Dendritic cell treated with granulocyte-macrophage colony-stimulating factor and Interleukin-4, amounts not matched to agents 40 ng/mL and 50 ng/mL, for 4 days (primary cell): ENCODE measurements around the gene ZNF813.
"Not testable (repeated sequence)": the region's sequence is repeated elsewhere in the genome, so short reads cannot be mapped to it uniquely, and the experiment has no call there.

Source experiments
- H3K27ac Mint-ChIP-seq: one replicate; pipeline ENCODE4 v1.8.0; 2022; ENCODE audit warnings: mild to moderate bottlenecking, mixed read lengths
- H3K27me3 Mint-ChIP-seq: one replicate; pipeline ENCODE4 v1.8.0; 2022; ENCODE audit warnings: mild to moderate bottlenecking, mixed read lengths
- H3K36me3 Mint-ChIP-seq: one replicate; pipeline ENCODE4 v1.8.0; 2022; ENCODE audit warnings: low read depth, mixed read lengths
- H3K4me1 Mint-ChIP-seq: one replicate; pipeline ENCODE4 v1.8.0; 2022; ENCODE audit warnings: low read depth, mixed read lengths
- H3K4me3 Mint-ChIP-seq: one replicate; pipeline ENCODE4 v1.8.0; 2022; ENCODE audit warnings: mild to moderate bottlenecking, moderate library complexity, mixed read lengths
- H3K9me3 Mint-ChIP-seq: one replicate; pipeline ENCODE4 v1.8.0; 2022; ENCODE audit warnings: mixed read lengths
- intact Hi-C: fragments of 100-400 bp; cut with micrococcal nuclease; formaldehyde crosslinking; loops from one replicate; pipeline ENCODE4 v1.15.0; 2022

The ZNF813 gene

DNA sequence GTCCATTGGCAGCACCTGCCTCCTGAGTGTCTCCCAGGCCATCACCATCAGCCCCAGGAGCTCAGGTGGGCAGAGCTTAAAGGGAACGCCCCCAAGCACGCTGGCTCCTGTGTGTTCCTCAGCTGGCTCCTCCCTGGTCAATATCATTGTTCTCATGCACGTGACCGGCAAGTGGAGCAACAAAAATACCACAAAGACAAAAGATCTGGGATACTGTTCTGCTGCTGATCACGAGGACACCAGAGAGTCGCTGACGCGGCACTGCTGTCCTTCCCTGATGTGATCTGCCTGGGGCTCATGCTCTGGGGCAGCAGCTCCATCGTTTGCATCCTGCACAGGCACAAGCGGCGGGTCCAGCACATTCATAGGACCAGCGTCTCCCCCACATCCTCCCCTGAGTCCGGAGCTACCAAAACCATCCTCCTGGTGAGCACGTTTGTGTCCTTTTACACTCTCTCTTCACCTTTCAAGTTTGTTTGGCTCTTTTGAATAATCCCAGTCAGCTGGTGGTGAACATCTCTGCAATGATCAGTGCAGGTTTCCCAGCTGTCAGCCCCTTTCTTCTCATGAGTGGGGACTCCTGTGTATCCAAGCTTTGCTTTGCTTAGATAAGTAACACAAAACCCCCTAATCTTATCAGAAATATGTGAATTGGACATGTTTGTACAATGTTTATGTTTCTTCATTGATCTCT, 36.3 kb downstream of the ZNF813 start:
- peaks cover 31% of the 10 kb centered on the region for H3K9me3 Mint-ChIP-seq
- not testable (repeated sequence) for H3K36me3 Mint-ChIP-seq, H3K27me3 Mint-ChIP-seq, H3K4me3 Mint-ChIP-seq, H3K4me1 Mint-ChIP-seq, H3K27ac Mint-ChIP-seq
- intact Hi-C loops: loop anchor here (10.0 kb wide), 1 partner anchor 241 kb away; no protein-coding TSS in a partner anchor

DNA sequence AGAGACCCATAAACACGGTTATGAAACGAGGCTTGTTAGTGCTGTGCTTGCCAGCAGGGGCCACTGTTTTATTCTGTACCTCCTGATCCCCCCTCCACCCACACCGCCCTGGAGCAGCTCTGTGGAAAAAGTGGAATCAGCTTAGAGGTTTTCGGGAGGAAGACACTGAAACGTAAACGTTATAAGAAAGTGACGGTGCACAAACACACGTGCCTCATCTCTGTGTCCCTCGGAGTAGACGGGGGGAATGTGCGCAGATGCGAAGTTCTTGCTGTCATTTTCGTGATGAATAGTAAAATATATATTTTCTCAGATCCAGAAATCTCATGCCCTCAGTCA, 36.8 kb downstream of the ZNF813 start:
- H3K27ac Mint-ChIP-seq, H3K4me1 Mint-ChIP-seq, H3K27me3 Mint-ChIP-seq, H3K36me3 Mint-ChIP-seq, H3K4me3 Mint-ChIP-seq: not testable (repeated sequence)
- intact Hi-C loops: loop anchor here (10.0 kb wide), 1 partner anchor 240 kb away; no protein-coding TSS in a partner anchor
- peaks cover 27% of the 10 kb centered on the region for H3K9me3 Mint-ChIP-seq

DNA sequence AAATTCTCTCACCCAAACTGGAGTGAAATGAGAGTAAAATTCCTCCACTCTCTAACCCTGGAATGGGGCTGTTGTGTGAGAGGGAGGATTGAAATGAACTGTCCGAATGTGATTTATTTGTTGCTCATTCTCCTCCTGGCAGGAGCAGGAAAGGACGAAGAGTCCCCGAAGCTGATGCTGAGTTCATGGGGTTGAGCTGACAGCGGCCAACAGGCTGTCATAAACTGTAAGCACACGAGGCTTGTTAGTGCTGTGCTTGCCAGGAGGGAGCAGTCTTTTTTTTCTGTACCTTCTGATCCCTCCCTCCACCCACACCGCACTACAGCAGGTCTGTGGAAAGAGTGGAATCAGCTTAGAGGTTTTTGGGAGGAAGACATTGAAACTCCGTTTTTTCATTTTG, 37.4 kb downstream of the ZNF813 start:
- Mint-ChIP-seq H3K27ac (no peak overlapping the region), H3K4me3 (no peak overlapping the region), H3K9me3 (peaks cover 23% of the 10 kb centered on the region), H3K4me1 (no peaks in the 10 kb centered on the region), H3K27me3 (peaks cover 4% of the 10 kb centered on the region), H3K36me3 (no peaks in the 10 kb centered on the region)
- intact Hi-C loops: loop anchor here (10.0 kb wide), 1 partner anchor 240 kb away; no protein-coding TSS in a partner anchor

DNA sequence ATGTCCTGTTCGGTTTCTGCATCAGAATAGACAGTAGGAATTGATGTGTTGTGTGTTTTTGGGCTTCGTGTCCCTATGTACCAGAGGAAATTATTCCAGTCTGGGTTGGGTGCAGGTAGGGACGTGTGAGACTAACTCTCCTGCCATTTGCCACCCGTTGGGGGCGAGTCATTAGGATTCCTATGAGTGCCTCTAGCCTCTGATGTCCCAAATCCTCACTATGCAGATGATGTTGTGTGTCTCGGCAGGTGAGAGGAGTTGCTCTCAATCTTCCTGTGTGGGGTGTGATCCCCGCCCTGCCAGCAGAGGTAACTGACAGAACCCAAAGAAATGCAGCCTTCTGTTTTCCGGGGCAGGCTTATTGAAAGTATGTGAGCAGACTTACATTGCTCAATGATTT, 39.2 kb downstream of the ZNF813 start:
- Mint-ChIP-seq H3K36me3 (no peaks in the 10 kb centered on the region), H3K4me3 (no peak overlapping the region), H3K27ac (no peak overlapping the region), H3K27me3 (peaks cover 4% of the 10 kb centered on the region), H3K4me1 (no peaks in the 10 kb centered on the region), H3K9me3 (peaks cover 15% of the 10 kb centered on the region)
- intact Hi-C loops: loop anchor here (10.0 kb wide), 1 partner anchor 238 kb away; no protein-coding TSS in a partner anchor

DNA sequence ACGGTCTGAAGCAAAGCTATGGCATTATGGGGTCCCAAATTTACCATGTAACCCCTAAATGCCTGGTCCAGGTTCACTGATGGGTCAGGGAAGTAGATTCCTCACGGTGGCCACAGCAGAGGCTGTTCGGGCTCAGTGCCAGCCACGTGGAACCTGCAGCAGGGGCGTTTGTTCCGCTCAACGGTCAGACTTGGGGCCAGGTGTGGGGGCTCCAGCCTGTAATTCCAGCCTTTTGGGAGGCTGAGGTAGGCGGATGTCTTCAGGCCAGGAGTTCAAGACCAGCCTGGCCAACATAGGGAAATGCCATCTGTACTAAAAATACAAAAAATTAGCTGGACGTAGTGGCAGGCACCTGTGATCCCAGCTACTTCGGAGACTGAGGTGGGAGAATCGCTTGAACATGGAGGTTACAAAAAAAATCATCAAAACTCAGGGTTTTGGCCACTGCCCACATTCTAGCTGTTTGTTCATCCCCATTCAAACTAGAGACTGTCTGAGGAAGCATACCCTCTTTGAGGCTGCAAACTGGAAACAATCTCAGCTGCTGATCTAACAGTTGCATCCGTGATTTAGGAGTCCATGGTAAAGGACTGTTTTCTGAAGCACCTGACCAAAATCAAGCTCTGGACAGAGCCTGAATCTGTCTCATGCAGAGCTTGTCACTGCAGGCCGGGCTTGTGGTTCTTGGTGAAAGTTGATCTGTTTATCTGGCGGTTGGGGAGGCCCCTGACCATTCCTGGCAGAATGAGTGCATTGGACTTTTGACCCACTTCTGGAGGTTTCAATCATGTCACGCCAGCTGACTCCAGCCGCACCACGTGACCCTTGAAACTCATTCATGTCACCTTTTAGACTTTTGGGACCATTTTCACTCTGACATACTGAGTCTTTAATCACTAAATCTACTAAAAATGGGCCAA, 40.2 kb downstream of the ZNF813 start:
- intact Hi-C loops: loop anchor here (10.0 kb wide), 1 partner anchor 237 kb away; no protein-coding TSS in a partner anchor
- H3K4me1 Mint-ChIP-seq: no peaks in the 10 kb centered on the region
- no peak overlapping the region for H3K4me3 Mint-ChIP-seq
- no peak overlapping the region for H3K27ac Mint-ChIP-seq
- H3K27me3 Mint-ChIP-seq: peaks cover 6% of the 10 kb centered on the region
- peaks cover 12% of the 10 kb centered on the region for H3K9me3 Mint-ChIP-seq
- no peaks in the 10 kb centered on the region for H3K36me3 Mint-ChIP-seq

DNA sequence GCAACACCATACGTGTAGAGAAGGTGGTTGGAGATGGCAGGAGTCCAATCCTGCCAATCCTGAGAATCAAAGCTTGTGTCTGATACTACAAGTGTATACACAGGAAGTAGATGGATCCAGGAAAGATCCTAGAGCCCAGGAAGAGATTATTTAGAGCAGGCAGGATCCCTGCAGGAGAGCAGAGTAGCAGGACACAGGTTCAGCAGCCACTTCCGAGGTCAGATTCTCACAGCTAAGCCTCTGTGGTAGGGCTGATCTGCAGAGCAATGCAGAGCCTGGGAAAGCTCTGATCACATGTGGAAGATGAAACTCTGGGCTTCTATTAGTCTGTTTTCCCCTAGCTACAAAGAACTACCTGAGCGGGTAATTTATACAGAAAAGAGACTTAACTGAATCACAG, 41.9 kb downstream of the ZNF813 start:
- Mint-ChIP-seq H3K36me3 (no peaks in the 10 kb centered on the region), H3K9me3 (peaks cover 12% of the 10 kb centered on the region), H3K27me3 (peaks cover 6% of the 10 kb centered on the region), H3K4me1 (no peaks in the 10 kb centered on the region), H3K27ac (no peak overlapping the region), H3K4me3 (no peak overlapping the region)
- intact Hi-C loops: loop anchor here (10.0 kb wide), 1 partner anchor 235 kb away; no protein-coding TSS in a partner anchor

DNA sequence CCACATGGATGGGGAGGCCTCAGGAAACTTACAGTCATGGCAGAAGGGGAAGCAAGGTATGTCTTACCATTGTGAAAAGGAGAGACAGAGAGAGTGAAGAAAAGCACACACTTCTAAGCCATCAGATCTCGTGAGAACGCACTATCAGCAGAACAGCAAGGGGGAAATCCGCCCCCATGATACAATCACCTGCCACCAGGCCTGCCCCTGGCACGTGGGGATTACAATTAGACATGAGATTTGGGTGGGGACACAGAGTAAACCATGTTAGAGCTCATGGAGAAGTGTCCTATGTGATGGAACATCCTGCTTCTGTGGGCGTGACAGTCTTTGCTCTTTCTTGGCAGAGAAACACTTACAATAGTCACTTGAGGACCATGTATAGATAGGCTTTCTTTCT, 42.3 kb downstream of the ZNF813 start:
- Mint-ChIP-seq H3K9me3 (peaks cover 12% of the 10 kb centered on the region), H3K27me3 (peaks cover 6% of the 10 kb centered on the region), H3K27ac (no peak overlapping the region), H3K36me3 (no peaks in the 10 kb centered on the region), H3K4me1 (no peaks in the 10 kb centered on the region), H3K4me3 (no peak overlapping the region)
- intact Hi-C loops: loop anchor here (10.0 kb wide), 1 partner anchor 235 kb away; no protein-coding TSS in a partner anchor

DNA sequence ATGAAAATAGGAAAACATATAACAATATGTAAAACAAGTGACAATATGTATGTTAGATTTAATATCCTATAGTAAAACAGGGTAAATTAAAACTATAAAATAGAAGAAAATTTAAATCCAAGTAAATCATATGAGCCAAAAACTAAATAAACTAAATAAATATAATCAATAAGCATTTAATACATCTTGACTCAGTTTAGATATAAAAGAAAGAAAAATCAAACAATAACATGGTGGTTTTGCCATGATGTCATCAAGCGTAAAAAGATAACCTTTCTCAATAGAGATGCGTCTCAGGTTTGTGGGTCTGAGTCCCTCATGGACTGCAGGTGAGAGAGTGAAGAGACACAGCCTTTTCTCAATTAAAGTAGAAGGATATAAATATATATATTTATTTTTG, 43.8 kb downstream of the ZNF813 start:
- Mint-ChIP-seq H3K4me1 (no peaks in the 10 kb centered on the region), H3K9me3 (peaks cover 7% of the 10 kb centered on the region), H3K27me3 (peaks cover 5% of the 10 kb centered on the region), H3K36me3 (no peaks in the 10 kb centered on the region), H3K27ac (no peak overlapping the region), H3K4me3 (no peak overlapping the region)
- intact Hi-C loops: no loop called here

DNA sequence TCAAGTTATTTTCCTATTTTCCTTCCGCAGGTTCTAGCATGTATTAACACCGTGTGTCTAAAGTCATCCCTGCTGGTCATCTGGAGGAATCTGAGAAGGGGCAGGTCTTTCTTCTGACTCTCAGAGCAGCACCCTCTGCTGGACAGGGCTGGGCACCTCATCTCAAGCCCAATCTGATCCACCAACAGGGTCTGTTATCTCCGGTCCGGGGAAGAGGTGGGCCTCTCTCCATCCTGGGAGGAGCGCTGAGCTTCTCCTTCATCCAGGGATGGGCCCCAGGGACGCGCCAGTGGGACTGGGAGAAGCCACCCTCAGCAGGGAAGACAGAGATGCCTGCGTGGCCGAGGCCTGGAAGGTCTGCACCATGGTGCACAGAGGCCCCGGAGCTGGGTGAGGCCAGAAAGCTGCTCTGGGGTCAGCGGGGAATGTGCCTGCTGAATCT, 44.4 kb downstream of the ZNF813 start:
- no peak overlapping the region for H3K27ac Mint-ChIP-seq
- peaks cover 2% of the 10 kb centered on the region for H3K27me3 Mint-ChIP-seq
- no peaks in the 10 kb centered on the region for H3K4me1 Mint-ChIP-seq
- no peak overlapping the region for H3K4me3 Mint-ChIP-seq
- peaks cover 1% of the 10 kb centered on the region for H3K9me3 Mint-ChIP-seq
- intact Hi-C loops: no loop called here
- H3K36me3 Mint-ChIP-seq: no peaks in the 10 kb centered on the region

DNA sequence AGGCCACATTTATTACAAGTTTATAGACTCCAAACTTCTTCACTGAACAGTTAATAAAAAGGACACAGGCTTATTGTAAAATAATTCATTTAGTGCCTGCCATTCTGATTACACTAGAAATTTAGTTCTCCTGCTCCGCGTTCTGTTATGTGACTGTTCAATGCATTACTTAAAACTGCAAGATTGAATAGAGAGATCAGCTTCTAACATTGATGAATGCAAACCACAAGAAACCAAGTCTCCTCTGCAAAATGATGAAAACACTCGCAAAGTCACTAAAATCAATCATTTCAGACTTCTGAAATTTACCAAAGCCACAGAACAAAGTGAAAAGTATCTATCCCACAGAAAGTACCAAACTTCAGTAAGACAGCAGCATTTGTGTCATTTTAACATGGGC, 47.5 kb downstream of the ZNF813 start:
- not testable (repeated sequence) for H3K36me3 Mint-ChIP-seq, H3K4me1 Mint-ChIP-seq, H3K27ac Mint-ChIP-seq, H3K4me3 Mint-ChIP-seq, H3K27me3 Mint-ChIP-seq
- peaks cover 29% of the 10 kb centered on the region for H3K9me3 Mint-ChIP-seq
- intact Hi-C loops: loop anchor here (5.0 kb wide), 1 partner anchor 318 kb away; no protein-coding TSS in a partner anchor

DNA sequence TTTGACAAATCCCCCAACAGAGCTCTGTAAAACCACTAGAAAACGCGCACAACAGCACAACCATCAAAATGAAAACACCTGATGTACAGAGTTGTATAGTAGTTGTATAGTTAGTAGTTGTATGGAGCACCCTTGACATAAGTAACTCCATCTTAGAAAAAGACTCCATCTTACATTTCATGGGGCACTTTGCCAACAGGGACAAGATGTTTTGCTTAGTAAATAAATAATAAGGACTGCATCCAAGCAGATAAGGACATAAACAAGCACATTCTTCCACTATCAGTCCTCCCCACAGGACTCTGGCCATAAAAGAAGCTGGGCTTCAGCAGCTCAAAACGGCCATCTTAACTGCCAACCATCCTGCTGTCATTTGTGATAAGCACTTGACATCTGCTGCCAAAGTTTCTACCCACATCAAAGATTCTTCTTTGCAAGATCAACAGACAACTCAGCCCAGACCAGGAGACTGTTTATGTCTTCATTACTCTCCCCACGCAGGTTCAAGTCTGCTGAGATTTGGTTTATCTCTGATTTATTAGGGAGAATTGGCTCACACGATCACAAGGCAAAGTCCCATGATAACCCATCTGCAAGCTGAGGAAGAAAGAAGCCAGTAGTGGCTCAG, 49.7 kb downstream of the ZNF813 start:
- H3K27me3 Mint-ChIP-seq: no peaks in the 10 kb centered on the region
- no peak overlapping the region for H3K27ac Mint-ChIP-seq
- no peak overlapping the region for H3K4me3 Mint-ChIP-seq
- intact Hi-C loops: loop anchor here (5.0 kb wide), 1 partner anchor 320 kb away; no protein-coding TSS in a partner anchor
- peaks cover 12% of the 10 kb centered on the region for H3K4me1 Mint-ChIP-seq
- H3K9me3 Mint-ChIP-seq: peaks cover 45% of the 10 kb centered on the region
- H3K36me3 Mint-ChIP-seq: peaks cover 28% of the 10 kb centered on the region

DNA sequence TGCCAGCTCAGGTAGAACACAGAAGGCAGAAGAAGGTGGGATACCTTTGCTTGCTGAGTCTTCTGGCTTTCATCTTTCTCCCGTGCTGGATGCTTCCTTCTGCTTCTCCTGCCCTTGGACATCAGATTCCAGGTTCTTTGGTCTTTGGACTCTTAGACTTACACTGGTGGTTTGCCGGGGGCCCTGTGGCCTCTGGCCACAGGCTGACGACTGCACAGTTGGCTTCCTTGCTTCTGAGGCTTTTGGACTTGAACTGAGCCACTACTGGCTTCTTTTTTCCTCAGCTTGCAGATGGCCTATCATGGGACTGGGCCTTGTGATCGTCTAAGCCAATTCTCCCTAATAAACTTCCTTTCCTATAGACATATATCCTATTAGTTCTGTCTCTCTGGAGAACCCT, 50.6 kb downstream of the ZNF813 start:
- Mint-ChIP-seq H3K36me3 (peaks cover 28% of the 10 kb centered on the region), H3K4me3 (no peak overlapping the region), H3K4me1 (peaks cover 12% of the 10 kb centered on the region), H3K27me3 (no peaks in the 10 kb centered on the region), H3K9me3 (peaks cover 50% of the 10 kb centered on the region), H3K27ac (no peak overlapping the region)
- intact Hi-C loops: loop anchor here (5.0 kb wide), 1 partner anchor 321 kb away; no protein-coding TSS in a partner anchor

DNA sequence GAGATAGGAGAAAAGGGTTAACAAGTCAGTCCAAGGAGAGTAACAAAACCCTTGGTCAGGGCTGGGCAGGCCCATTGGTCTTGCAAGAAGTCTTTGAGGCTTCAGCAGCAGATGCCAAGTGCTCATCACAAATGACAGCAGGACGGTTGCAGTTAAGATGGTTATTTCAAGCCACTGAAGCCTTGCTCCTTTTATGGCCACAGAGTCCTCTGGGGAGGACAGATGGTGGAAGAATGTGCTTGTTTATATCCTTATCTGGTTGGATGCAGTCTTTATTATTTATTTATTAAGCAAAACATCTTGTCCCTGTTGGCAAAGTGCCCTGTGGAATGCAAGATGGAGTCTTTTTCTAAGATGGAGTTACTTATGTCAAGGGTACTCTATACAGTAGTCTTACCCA, 51.2 kb downstream of the ZNF813 start:
- Mint-ChIP-seq H3K27me3 (no peaks in the 10 kb centered on the region), H3K4me1 (peaks cover 12% of the 10 kb centered on the region), H3K9me3 (peaks cover 54% of the 10 kb centered on the region), H3K36me3 (peaks cover 34% of the 10 kb centered on the region), H3K27ac (no peak overlapping the region), H3K4me3 (no peak overlapping the region)
- intact Hi-C loops: loop anchor here (5.0 kb wide), 1 partner anchor 321 kb away; no protein-coding TSS in a partner anchor
